ENCODE measurements around the gene HHIP. TPM values are rescaled to one million over a fixed set of nuclear protein-coding genes. Genes with fewer than 3 reads are reported as not detected.

HHIP gene
- total and polyA plus RNA-seq, 2 of the 13 experiments (the other 11 are each of a cell fraction or from before 2014, with no cell fraction given), result not detected

DNA sequence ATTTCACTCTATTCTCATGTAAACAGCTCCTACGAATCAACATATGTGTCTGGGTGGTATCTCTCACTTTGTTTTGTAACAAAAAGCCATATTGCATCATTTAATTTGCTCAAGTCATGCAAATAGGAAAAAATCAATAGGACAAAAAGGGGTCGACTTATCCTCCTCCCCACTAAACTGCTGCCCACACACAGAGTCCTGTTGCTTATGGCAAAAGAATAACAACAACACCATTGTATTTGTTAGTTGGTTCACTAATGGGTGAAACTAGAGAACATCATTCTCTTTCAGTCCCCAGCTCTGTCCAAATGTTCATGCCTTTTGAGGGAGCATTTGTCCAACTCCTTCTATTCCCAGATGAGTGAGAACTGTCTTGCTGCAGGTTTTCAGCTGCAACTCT is 2.1 kb downstream of the HHIP start:
- H3K27ac ChIP-seq (ENCODE audit: extremely low read length, insufficient read depth, low read length), result no peak overlapping the region
- in situ Hi-C loops (cut with HindIII; ENCODE audit: extremely low pct_ligation_motif_present, low pct_unique_long_range_greater_than_20kb) (no loop called here), intact Hi-C loops (cut with micrococcal nuclease; ENCODE audit: unreplicated experiment) (no loop called here)
- ATAC-seq, result no peak
- H3K4me3 ChIP-seq (replicated peaks in 1 of 3; ENCODE audit: insufficient read depth in 1 of 3, low read depth in 2 of 3, low read length in 3 of 3), result no peak overlapping the region
- 0% methylated on average over 2 of the region's 2 CpGs for WGBS (ENCODE audit: low lambda C conversion rate)
- no peaks in the 10 kb centered on the region for H3K4me1 ChIP-seq (ENCODE audit: insufficient read depth, low read length)
- H4K20me1 ChIP-seq (ENCODE audit: insufficient read depth, low read length), result no peaks in the 10 kb centered on the region
- POLR2A ChIA-PET, result no interaction called here
- H3K79me2 ChIP-seq (ENCODE audit: insufficient read depth, low read length), result no peaks in the 10 kb centered on the region
- CTCF ChIA-PET (ENCODE audit: low intra/inter-chr PET ratio, low total read pairs), result no interaction called here
- H3K36me3 ChIP-seq (replicated peaks in 1 of 2; ENCODE audit: control insufficient read depth in 1 of 2, insufficient read depth in 2 of 2, low read length in 2 of 2), result no peaks in the 10 kb centered on the region
- no peak for DNase-seq (ENCODE audit: low spot score)
- H2AFZ ChIP-seq (ENCODE audit: low read length), result no peak overlapping the region
- H3K9ac ChIP-seq (ENCODE audit: insufficient read depth, low read depth, low read length), result no peak overlapping the region
- H3K9me3 ChIP-seq (ENCODE audit: low read length), result no peaks in the 10 kb centered on the region
- no peak for TF ChIP-seq NFE2L1 (CRISPR knock-in tag; IDR thresholded peaks at IDR 0.05; ENCODE audit: borderline replicate concordance)
- TF ChIP-seq, protein P1, sequence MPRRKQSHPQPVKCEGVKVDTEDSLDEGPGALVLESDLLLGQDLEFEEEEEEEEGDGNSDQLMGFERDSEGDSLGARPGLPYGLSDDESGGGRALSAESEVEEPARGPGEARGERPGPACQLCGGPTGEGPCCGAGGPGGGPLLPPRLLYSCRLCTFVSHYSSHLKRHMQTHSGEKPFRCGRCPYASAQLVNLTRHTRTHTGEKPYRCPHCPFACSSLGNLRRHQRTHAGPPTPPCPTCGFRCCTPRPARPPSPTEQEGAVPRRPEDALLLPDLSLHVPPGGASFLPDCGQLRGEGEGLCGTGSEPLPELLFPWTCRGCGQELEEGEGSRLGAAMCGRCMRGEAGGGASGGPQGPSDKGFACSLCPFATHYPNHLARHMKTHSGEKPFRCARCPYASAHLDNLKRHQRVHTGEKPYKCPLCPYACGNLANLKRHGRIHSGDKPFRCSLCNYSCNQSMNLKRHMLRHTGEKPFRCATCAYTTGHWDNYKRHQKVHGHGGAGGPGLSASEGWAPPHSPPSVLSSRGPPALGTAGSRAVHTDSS (CRISPR knock-in tag; conservative IDR thresholded peaks at IDR 0.05), result no peak
- peak; percentile 32; the same call in 1 of the 2 replicates for TF ChIP-seq CEBPB (IDR thresholded peaks at IDR 0.05; ENCODE audit: borderline replicate concordance, low read depth, low read length)
- TF ChIP-seq ATF7 (IDR thresholded peaks at IDR 0.05), result 0 out of 2 replicates have a peak, but pooled peaks have one; percentile 4
- no peak for TF ChIP-seq ATF7 (CRISPR knock-in tag; IDR thresholded peaks at IDR 0.05)
- TF ChIP-seq ZNF354B (CRISPR knock-in tag; IDR thresholded peaks at IDR 0.05), result no peak
- TF ChIP-seq, protein P2, sequence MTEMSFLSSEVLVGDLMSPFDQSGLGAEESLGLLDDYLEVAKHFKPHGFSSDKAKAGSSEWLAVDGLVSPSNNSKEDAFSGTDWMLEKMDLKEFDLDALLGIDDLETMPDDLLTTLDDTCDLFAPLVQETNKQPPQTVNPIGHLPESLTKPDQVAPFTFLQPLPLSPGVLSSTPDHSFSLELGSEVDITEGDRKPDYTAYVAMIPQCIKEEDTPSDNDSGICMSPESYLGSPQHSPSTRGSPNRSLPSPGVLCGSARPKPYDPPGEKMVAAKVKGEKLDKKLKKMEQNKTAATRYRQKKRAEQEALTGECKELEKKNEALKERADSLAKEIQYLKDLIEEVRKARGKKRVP (CRISPR knock-in tag; IDR thresholded peaks at IDR 0.05), result peak in 1 of 2 experiments; percentile 80; a peak in 2 of 4 replicates
- no peak for FAIRE-seq
- H3K4me2 ChIP-seq (ENCODE audit: low read depth, low read length), result no peak overlapping the region
- BruUV-seq (replicated peaks), result no TSS peak
- peaks cover 1 to 31% of the 10 kb centered on the region in 2 experiments for H3K27me3 ChIP-seq (ENCODE audit: control insufficient read depth in 1 of 2, insufficient read depth in 2 of 2, low read length in 2 of 2)

Measured in HepG2 (cell line).